HEK293 (cell line): Measurements from ENCODE around the gene CRBN.

ENCODE experiments used
- CTCF ChIA-PET: fragments of 350-600 bp; formaldehyde crosslinking; extraction: SDS; loops from one replicate; lab custom pipeline; 2021; ENCODE audit warnings: antibody characterized with exemption; lab: Yijun Ruan, JAX
- POLR2A ChIA-PET: fragments of 300-600 bp; formaldehyde crosslinking; extraction: SDS; loops from one replicate; lab custom pipeline; 2020; ENCODE audit warnings: antibody characterized with exemption, inconsistent platforms; lab: Yijun Ruan, JAX
- H3K27ac ChIP-seq: fragments of 200-500 bp; sonication (Bioruptor generic); 2 replicates; pipeline ENCODE4 v1.5.1; 2014; ENCODE audit warnings: low read depth, low read length, control low read depth, inconsistent platforms; ENCODE audit errors: extremely low read depth
- H3K36me3 ChIP-seq, 2 experiments: fragments of 200-500 bp in 1 of 2; sonication (Bioruptor generic) in 1 of 2; 1 replicate in 1 of 2; 2 replicates in 1 of 2; pipeline ENCODE4 v1.5.1; 2014 to 2017; ENCODE audit warnings: inconsistent platforms in 2 of 2, low read length in 2 of 2; ENCODE audit not compliant: control insufficient read depth in 2 of 2, insufficient read depth in 1 of 2
- H3K4me1 ChIP-seq: fragments of 200-500 bp; sonication (Bioruptor generic); 2 replicates; pipeline ENCODE4 v1.5.1; 2014; ENCODE audit warnings: mild to moderate bottlenecking, low read length, inconsistent platforms; ENCODE audit not compliant: control insufficient read depth, insufficient read depth
- H3K4me3 ChIP-seq: 2 replicates; pipeline ENCODE4 v1.5.1; 2011; ENCODE audit warnings: low read depth, mild to moderate bottlenecking, control low read depth, low read length, moderate library complexity
- H3K9me3 ChIP-seq: fragments of 200-500 bp; sonication (Bioruptor generic); 2 replicates; pipeline ENCODE4 v1.5.1; 2014; ENCODE audit warnings: low read depth, low read length, inconsistent platforms; ENCODE audit not compliant: control insufficient read depth, insufficient read depth
- BCL6B ChIP-seq: fragments of 450-650 bp; formaldehyde crosslinking; IDR thresholded peaks from 2 replicates; pipeline ENCODE4 v1.5.1; 2017; ENCODE audit warnings: missing biosample characterization, missing genetic modification characterization
- GLI2 ChIP-seq: fragments of 450-650 bp; formaldehyde crosslinking; IDR thresholded peaks from 2 replicates; pipeline ENCODE4; 2017; ENCODE audit warnings: missing biosample characterization, missing genetic modification characterization, low read depth, borderline replicate concordance
- KLF17 ChIP-seq: fragments of 450-650 bp; formaldehyde crosslinking; IDR thresholded peaks from 2 replicates; pipeline ENCODE4 v1.5.1; 2016; ENCODE audit warnings: missing biosample characterization, missing genetic modification characterization
- MZF1 ChIP-seq: fragments of 450-650 bp; formaldehyde crosslinking; IDR thresholded peaks from 2 replicates; pipeline ENCODE4 v1.5.1; 2017; ENCODE audit warnings: missing biosample characterization, missing genetic modification characterization, borderline replicate concordance
- PBX3 ChIP-seq: sonication (generic); formaldehyde crosslinking; IDR thresholded peaks from 2 replicates; pipeline ENCODE4 v1.8.1; 2022; ENCODE audit warnings: mild to moderate bottlenecking, moderate library complexity, missing genetic modification reagents
- YY2 ChIP-seq: fragments of 450-650 bp; formaldehyde crosslinking; IDR thresholded peaks from 2 replicates; pipeline ENCODE4 v1.5.1; 2016; ENCODE audit warnings: missing biosample characterization, missing genetic modification characterization
- ZFP69B ChIP-seq: fragments of 450-650 bp; formaldehyde crosslinking; IDR thresholded peaks from 2 replicates; pipeline ENCODE4 v1.5.1; 2016; ENCODE audit warnings: missing biosample characterization, missing genetic modification characterization
- ZNF133 ChIP-seq: fragments of 450-650 bp; formaldehyde crosslinking; IDR thresholded peaks from 2 replicates; pipeline ENCODE4 v1.5.1; 2016; ENCODE audit warnings: missing biosample characterization, missing genetic modification characterization
- ZNF175 ChIP-seq: fragments of 450-650 bp; formaldehyde crosslinking; IDR thresholded peaks from 2 replicates; pipeline ENCODE4 v1.5.1; 2016; ENCODE audit warnings: missing biosample characterization, missing genetic modification characterization
- ZNF274 ChIP-seq, 2 experiments: fragments of 200-500 bp in 1 of 2; fragments of 450-650 bp in 1 of 2; sonication (Bioruptor generic) in 1 of 2; formaldehyde crosslinking in 1 of 2; IDR thresholded peaks; 2 replicates each; pipeline versions ENCODE4 v1.5.1 to v1.6.1; 2014 to 2016; ENCODE audit warnings: borderline replicate concordance in 1 of 2, inconsistent platforms in 1 of 2, low read length in 1 of 2, missing biosample characterization in 1 of 2, missing genetic modification characterization in 1 of 2
- ZNF473 ChIP-seq: fragments of 450-650 bp; formaldehyde crosslinking; IDR thresholded peaks from 2 replicates; pipeline ENCODE4 v1.5.1; 2017; ENCODE audit warnings: missing biosample characterization, missing genetic modification characterization
- ZNF513 ChIP-seq: fragments of 450-650 bp; IDR thresholded peaks from 2 replicates; pipeline ENCODE4 v1.5.1; 2018; ENCODE audit warnings: missing biosample characterization, missing genetic modification characterization
- ZNF561 ChIP-seq: fragments of 450-650 bp; IDR thresholded peaks from 2 replicates; pipeline ENCODE4 v1.5.1; 2018; ENCODE audit warnings: missing biosample characterization, missing genetic modification characterization, borderline replicate concordance
- ZNF623 ChIP-seq: fragments of 450-650 bp; formaldehyde crosslinking; IDR thresholded peaks from 2 replicates; pipeline ENCODE4 v1.5.1; 2016; ENCODE audit warnings: missing biosample characterization, missing genetic modification characterization
- ZNF654 ChIP-seq: fragments of 450-650 bp; formaldehyde crosslinking; IDR thresholded peaks from 2 replicates; pipeline ENCODE4 v1.5.1; 2016; ENCODE audit warnings: low read depth, missing biosample characterization, missing genetic modification characterization
- ZNF660 ChIP-seq: fragments of 450-650 bp; IDR thresholded peaks from 2 replicates; pipeline ENCODE4 v1.5.1; 2018; ENCODE audit warnings: missing biosample characterization, mild to moderate bottlenecking, missing genetic modification characterization

The CRBN gene

GRCh38 chr3:3184876-3185275 lies 5.4 kb upstream of the CRBN start:
- H3K36me3 ChIP-seq = no peaks in the 10 kb centered on the region
- CTCF ChIA-PET = no interaction called here
- H3K4me1 ChIP-seq = no peaks in the 10 kb centered on the region
- no peak overlapping the region for H3K4me3 ChIP-seq
- POLR2A ChIA-PET = no interaction called here
- H3K9me3 ChIP-seq = no peaks in the 10 kb centered on the region
- no peak for TF ChIP-seq ZNF133 (tag by site-specific recombination)
- H3K27ac ChIP-seq = no peak overlapping the region

GRCh38 chr3:3180456-3180855 lies 965 bp upstream of the CRBN start:
- H3K9me3 ChIP-seq = no peaks in the 10 kb centered on the region
- no peak overlapping the region for H3K27ac ChIP-seq
- TF ChIP-seq ZNF175 (tag by site-specific recombination) (no peak), YY2 (tag by site-specific recombination) (no peak), ZNF561 (tag by site-specific recombination) (no peak), ZNF274 (IDR thresholded peaks at IDR 0.05; ENCODE audit: low read length) (no peak), ZNF274 (tag by site-specific recombination; IDR thresholded peaks at IDR 0.05; ENCODE audit: borderline replicate concordance) (no peak), KLF17 (tag by site-specific recombination) (no peak), MZF1 (tag by site-specific recombination) (no peak), ZNF473 (tag by site-specific recombination) (no peak)
- TF ChIP-seq, all 188 proteins: peak for 0
- H3K4me1 ChIP-seq = peaks cover 4% of the 10 kb centered on the region; the same call in 1 of the 2 replicates
- ChIA-PET CTCF (interaction anchor here (0.6 kb wide), 1 partner anchor 443 kb away, joined by 3 read pairs; no protein-coding TSS in a partner anchor), POLR2A (no interaction called here)
- H3K4me3 ChIP-seq = no peak overlapping the region
- peaks cover 0 to 6% of the 10 kb centered on the region in 2 experiments; a peak in 1 of 3 replicates for H3K36me3 ChIP-seq

- H3K27ac ChIP-seq = no peak overlapping the region; the same call in 1 of the 2 replicates
- TF ChIP-seq ZNF654 = no peak
- TF ChIP-seq GLI2 (tag by site-specific recombination) = no peak
- TF ChIP-seq ZNF623 (tag by site-specific recombination) = no peak
- TF ChIP-seq BCL6B = no peak
- TF ChIP-seq ZNF660 = no peak
- no peak for TF ChIP-seq PBX3 (CRISPR knock-in tag)
- no peak for TF ChIP-seq ZNF513 (tag by site-specific recombination)
- no peak for TF ChIP-seq ZFP69B (tag by site-specific recombination)
- TF ChIP-seq, all 188 proteins: peak for 0
- Histone ChIP-seq H3K36me3 (peaks cover 9 to 15% of the 10 kb centered on the region in 2 experiments), H3K4me3 (peak overlapping the region; percentile 99), H3K4me1 (peaks cover 4% of the 10 kb centered on the region; the same call in 1 of the 2 replicates), H3K9me3 (no peaks in the 10 kb centered on the region)
- POLR2A ChIA-PET = no interaction called here
- CTCF ChIA-PET = interaction anchor here (0.6 kb wide), 1 partner anchor 1891 kb away, joined by 3 read pairs; no protein-coding TSS in a partner anchor
These were observed 778 bp downstream of the CRBN start for GRCh38 chr3:3178498-3179328.
